T47D (cell line): ENCODE results near the gene ADAM20.

Experiments
- DNase-seq, 2 experiments: peaks; one replicate each; pipeline versions ENCODE4 v3.0.0 to v3.0.0-alpha.2; 2011 to 2012; ENCODE audit warnings: low read depth in 1 of 2, low spot score in 1 of 2
- JUND ChIP-seq: IDR thresholded peaks from 2 replicates; pipeline ENCODE4 v1.6.1; 2012; ENCODE audit warnings: low read depth
- in situ Hi-C: cut with HindIII; loops from 2 replicates; pipeline ENCODE4 v1.10.0; 2016; ENCODE audit warnings: low sequenced_read_pairs, low pct_unique_long_range_greater_than_20kb

Gene ADAM20

GRCh38 chr14:70534904-70535303 is at the start of gene ADAM20:
Gene ADAM20 (minus strand): TSS chr14:70535004. CDS start chr14:70524757, 10,247 bp downstream.
- in situ Hi-C loops, result no loop called here
- no peak for TF ChIP-seq JUND
- DNase-seq, result no peak

- TF ChIP-seq JUND, result no peak
- no peak for DNase-seq
- in situ Hi-C loops, result no loop called here
Observed at GRCh38 chr14:70576891-70577290, 42.1 kb upstream of the ADAM20 start.

- in situ Hi-C loops, result no loop called here
- no peak for TF ChIP-seq JUND
- DNase-seq, result no peak
Observed at GRCh38 chr14:70573050-70573449, 38.2 kb upstream of the ADAM20 start.

GRCh38 chr14:70571139-70571538 is 36.3 kb upstream of the ADAM20 start:
- TF ChIP-seq JUND, result no peak
- no peak for DNase-seq
- in situ Hi-C loops, result no loop called here

GRCh38 chr14:70567791-70568190 is 33.0 kb upstream of the ADAM20 start:
- peak; percentile 33 to 81 for DNase-seq
- in situ Hi-C loops, result no loop called here
- no peak for TF ChIP-seq JUND

GRCh38 chr14:70563869-70564268 is 29.1 kb upstream of the ADAM20 start:
- DNase-seq, result peak in 1 of 2 experiments; percentile 61
- in situ Hi-C loops, result no loop called here
- no peak for TF ChIP-seq JUND

GRCh38 chr14:70563417-70563816 is 28.6 kb upstream of the ADAM20 start:
- in situ Hi-C loops, result no loop called here
- no peak for DNase-seq
- TF ChIP-seq JUND, result no peak

- no peak for DNase-seq
- no peak for TF ChIP-seq JUND
- in situ Hi-C loops, result no loop called here
Observed at GRCh38 chr14:70558356-70558755, 23.6 kb upstream of the ADAM20 start.

- DNase-seq, result no peak
- in situ Hi-C loops, result no loop called here
- no peak for TF ChIP-seq JUND
Observed at GRCh38 chr14:70555890-70556289, 21.1 kb upstream of the ADAM20 start.

- in situ Hi-C loops, result no loop called here
- TF ChIP-seq JUND, result no peak
Observed at GRCh38 chr14:70538087-70538486, 3.3 kb upstream of the ADAM20 start.

GRCh38 chr14:70536830-70537229 is 2.0 kb upstream of the ADAM20 start:
- in situ Hi-C loops, result no loop called here
- no peak for DNase-seq

More at GRCh38 chr14:70538087-70538486, 3.3 kb upstream of the ADAM20 start:
- no peak for DNase-seq

GRCh38 chr14:70530417-70530816 is 4.4 kb downstream of the ADAM20 start:
- no peak for DNase-seq
- in situ Hi-C loops, result no loop called here
- TF ChIP-seq JUND, result no peak

More at GRCh38 chr14:70536830-70537229, 2.0 kb upstream of the ADAM20 start:
- TF ChIP-seq JUND, result no peak

- in situ Hi-C loops, result no loop called here
- DNase-seq, result no peak
- no peak for TF ChIP-seq JUND
Observed at GRCh38 chr14:70527501-70528105, 7.2 kb downstream of the ADAM20 start.

GRCh38 chr14:70525691-70526090 is 9.1 kb downstream of the ADAM20 start:
- DNase-seq, result no peak
- no peak for TF ChIP-seq JUND
- in situ Hi-C loops, result no loop called here

- in situ Hi-C loops, result no loop called here
- no peak for TF ChIP-seq JUND
- no peak for DNase-seq
Observed at GRCh38 chr14:70515811-70516210, 19.0 kb downstream of the ADAM20 start.
